ENCODE data around the gene LPP. TPM values are rescaled to one million over a fixed set of nuclear protein-coding genes. Genes with fewer than 3 reads are reported as not detected.

LPP gene
- total and polyA plus RNA-seq, 10 of the 15 experiments (the other 5 are each of a cell fraction or from before 2014, with no cell fraction given), result under 0.01 to 0.62 (median 0.03) TPM

- Histone ChIP-seq H3K27ac (ENCODE audit: control insufficient read depth, insufficient read depth) (no peak overlapping the region), H3K79me2 (ENCODE audit: control insufficient read depth, insufficient read depth, low read length) (no peaks in the 10 kb centered on the region), H3K9me3 (replicated peaks; ENCODE audit: control insufficient read depth, insufficient read depth, low read length) (no peaks in the 10 kb centered on the region), H3K36me3 (ENCODE audit: control insufficient read depth in 2 of 2, insufficient read depth in 2 of 2, low read length in 1 of 2) (no peaks in the 10 kb centered on the region), H3K9ac (ENCODE audit: control insufficient read depth, insufficient read depth, low read length) (no peak overlapping the region), H2AFZ (ENCODE audit: control insufficient read depth, low read depth, low read length) (no peak overlapping the region), H4K20me1 (ENCODE audit: control insufficient read depth, insufficient read depth) (no peaks in the 10 kb centered on the region), H3K27me3 (replicated peaks in 1 of 2; ENCODE audit: control insufficient read depth in 2 of 2, insufficient read depth in 2 of 2, low read length in 1 of 2) (no peaks in the 10 kb centered on the region; a peak in 1 of 4 replicates), H3K4me1 (ENCODE audit: control insufficient read depth, insufficient read depth, low read length) (no peaks in the 10 kb centered on the region), H3K4me2 (ENCODE audit: control insufficient read depth, insufficient read depth) (no peak overlapping the region), H3K4me3 (no peak overlapping the region)
- no peak for TF ChIP-seq JUND (IDR thresholded peaks at IDR 0.05; ENCODE audit: low read depth, low read length)
- no peak for TF ChIP-seq ZBTB4 (CRISPR knock-in tag; IDR thresholded peaks at IDR 0.05)
- TF ChIP-seq, protein P1, sequence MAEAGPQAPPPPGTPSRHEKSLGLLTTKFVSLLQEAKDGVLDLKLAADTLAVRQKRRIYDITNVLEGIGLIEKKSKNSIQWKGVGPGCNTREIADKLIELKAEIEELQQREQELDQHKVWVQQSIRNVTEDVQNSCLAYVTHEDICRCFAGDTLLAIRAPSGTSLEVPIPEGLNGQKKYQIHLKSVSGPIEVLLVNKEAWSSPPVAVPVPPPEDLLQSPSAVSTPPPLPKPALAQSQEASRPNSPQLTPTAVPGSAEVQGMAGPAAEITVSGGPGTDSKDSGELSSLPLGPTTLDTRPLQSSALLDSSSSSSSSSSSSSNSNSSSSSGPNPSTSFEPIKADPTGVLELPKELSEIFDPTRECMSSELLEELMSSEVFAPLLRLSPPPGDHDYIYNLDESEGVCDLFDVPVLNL (IDR thresholded peaks at IDR 0.05; ENCODE audit: low read depth, low read length), result no peak
- TF ChIP-seq, protein P2, sequence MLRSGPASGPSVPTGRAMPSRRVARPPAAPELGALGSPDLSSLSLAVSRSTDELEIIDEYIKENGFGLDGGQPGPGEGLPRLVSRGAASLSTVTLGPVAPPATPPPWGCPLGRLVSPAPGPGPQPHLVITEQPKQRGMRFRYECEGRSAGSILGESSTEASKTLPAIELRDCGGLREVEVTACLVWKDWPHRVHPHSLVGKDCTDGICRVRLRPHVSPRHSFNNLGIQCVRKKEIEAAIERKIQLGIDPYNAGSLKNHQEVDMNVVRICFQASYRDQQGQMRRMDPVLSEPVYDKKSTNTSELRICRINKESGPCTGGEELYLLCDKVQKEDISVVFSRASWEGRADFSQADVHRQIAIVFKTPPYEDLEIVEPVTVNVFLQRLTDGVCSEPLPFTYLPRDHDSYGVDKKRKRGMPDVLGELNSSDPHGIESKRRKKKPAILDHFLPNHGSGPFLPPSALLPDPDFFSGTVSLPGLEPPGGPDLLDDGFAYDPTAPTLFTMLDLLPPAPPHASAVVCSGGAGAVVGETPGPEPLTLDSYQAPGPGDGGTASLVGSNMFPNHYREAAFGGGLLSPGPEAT (IDR thresholded peaks at IDR 0.05; ENCODE audit: low read depth), result no peak
- TF ChIP-seq NRF1 (conservative IDR thresholded peaks at IDR 0.05; ENCODE audit: low read depth, low read length), result no peak
- TF ChIP-seq POLR2A (IDR thresholded peaks at IDR 0.05; ENCODE audit: low read depth, low read length), result no peak
- TF ChIP-seq PKNOX1 (IDR thresholded peaks at IDR 0.05), result no peak
- TF ChIP-seq SMAD1 (IDR thresholded peaks at IDR 0.05; ENCODE audit: low read depth, partially characterized antibody), result no peak
- 71% methylated on average over 4 of the region's 4 CpGs for WGBS (ENCODE audit: insufficient coverage, insufficient replicate concordance, low lambda C conversion rate, missing lambda C conversion rate)
- POLR2A ChIA-PET, result no interaction called here
- no TSS peak for BruUV-seq (replicated peaks)
- CTCF ChIA-PET, result no interaction called here
- RAD21 ChIA-PET (ENCODE audit: unreplicated experiment), result no interaction called here
- SMC1A ChIA-PET (ENCODE audit: uncharacterized antibody, unreplicated experiment), result interaction anchor here (0.9 kb wide), 1 partner anchor 9 kb away, joined by 3 read pairs; no protein-coding TSS in a partner anchor
- intact Hi-C loops (cut with micrococcal nuclease; ENCODE audit: unreplicated experiment), result no loop called here
- DNase-seq (ENCODE audit: low read depth, low spot score), result no peak
- no peak for ATAC-seq
- in situ Hi-C loops (cut with MboI), result no loop called here
- no peak for FAIRE-seq
Measured at GRCh38 chr3:188712248-188712924, 558.4 kb downstream of the LPP start.

Measured in GM12878 (cell line).